ENCODE measurements around the gene PYGO1.
"Not testable (repeated sequence)": the region's sequence is repeated elsewhere in the genome, so short reads cannot be mapped to it uniquely, and the experiment has no call there.

The PYGO1 gene

GRCh38 chr15:55505407-55505806 is 82.7 kb downstream of the PYGO1 start:
- DNase-seq (ENCODE audit: low spot score), result not testable (repeated sequence)

- no peak for DNase-seq (ENCODE audit: low spot score)
Observed at GRCh38 chr15:55499151-55499550, 89.0 kb downstream of the PYGO1 start.

- DNase-seq (ENCODE audit: low spot score), result peak; percentile 83
Observed at GRCh38 chr15:55498109-55498938, 89.8 kb downstream of the PYGO1 start.

- DNase-seq (ENCODE audit: low spot score), result no peak
Observed at GRCh38 chr15:55496716-55497115, 91.4 kb downstream of the PYGO1 start.

- no peak for DNase-seq (ENCODE audit: low spot score)
Observed at GRCh38 chr15:55494931-55495330, 93.2 kb downstream of the PYGO1 start.

GRCh38 chr15:55488952-55489600 is 99.1 kb downstream of the PYGO1 start:
- not testable (repeated sequence) for DNase-seq (ENCODE audit: low spot score)

All from activated CD4-positive, alpha-beta T cell treated with anti-CD3 and anti-CD28 coated beads, Interleukin-2, Interleukin-4, amounts not matched to agents 100 ng/mL and 50 ng/mL, durations not matched to agents 16 hours and 8 hours (primary cell).